Measurements from ENCODE around the gene GALNT18.

Gene GALNT18

DNA sequence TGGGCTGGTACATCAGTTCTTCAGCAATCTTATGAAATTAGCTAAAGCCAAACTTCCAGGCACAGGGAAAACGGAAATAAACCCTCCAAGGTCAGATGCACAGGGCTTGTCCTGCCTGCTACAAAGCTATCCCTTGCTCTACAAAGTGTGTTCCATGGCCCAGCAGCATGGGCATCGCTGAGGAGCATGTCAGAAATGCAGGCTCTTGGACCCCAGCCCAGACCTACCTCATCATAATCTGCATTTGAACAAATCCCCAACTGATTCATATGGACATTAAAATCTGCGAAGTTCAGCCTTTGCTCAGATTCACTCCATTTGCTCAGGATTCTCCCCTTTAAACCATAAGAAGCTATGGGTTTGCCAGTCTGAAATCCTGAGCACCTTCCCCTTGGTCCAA, 139.1 kb downstream of the GALNT18 start:
- no peaks in the 10 kb centered on the region for H3K36me3 ChIP-seq (ENCODE audit: control insufficient read depth, insufficient read depth, low read length)
- H3K9me3 ChIP-seq (ENCODE audit: control insufficient read depth, low read length): no peaks in the 10 kb centered on the region
- H3K4me1 ChIP-seq (ENCODE audit: control insufficient read depth, insufficient read depth, low read length, poor library complexity, severe bottlenecking): peaks cover 16% of the 10 kb centered on the region
- no peak overlapping the region for H3K27ac ChIP-seq (ENCODE audit: low read depth, low read length, severe bottlenecking)
- H3K4me3 ChIP-seq (ENCODE audit: extremely low read depth, insufficient read depth, low read length, poor library complexity, severe bottlenecking): no peak overlapping the region
- 62 to 88% methylated on average over 2 to 3 of the region's 3 CpGs for WGBS, 2 experiments (ENCODE audit: insufficient coverage in 2 of 2)

DNA sequence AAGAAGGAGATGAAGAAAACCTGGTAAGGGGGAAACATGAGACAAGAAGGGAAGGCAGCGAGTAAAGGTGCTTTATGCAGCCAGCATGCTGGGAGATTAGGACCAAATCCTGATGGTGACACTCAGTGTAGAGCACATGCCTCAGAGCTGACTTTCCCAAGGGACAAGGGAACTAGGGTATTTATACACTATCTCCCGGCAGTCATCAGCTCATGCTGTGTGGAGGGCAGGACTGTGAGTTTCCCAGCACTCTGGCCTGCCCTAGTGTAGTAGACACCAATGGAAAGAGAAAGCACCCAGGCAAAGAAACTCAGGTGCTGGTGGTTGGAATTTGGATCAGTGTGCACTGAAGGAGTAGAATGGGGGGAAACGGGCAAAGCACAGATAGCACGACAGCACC, 140.4 kb downstream of the GALNT18 start:
- Histone ChIP-seq H3K9me3 (ENCODE audit: control insufficient read depth, low read length) (no peaks in the 10 kb centered on the region), H3K4me1 (ENCODE audit: control insufficient read depth, insufficient read depth, low read length, poor library complexity, severe bottlenecking) (peaks cover 16% of the 10 kb centered on the region), H3K36me3 (ENCODE audit: control insufficient read depth, insufficient read depth, low read length) (no peaks in the 10 kb centered on the region), H3K4me3 (ENCODE audit: extremely low read depth, insufficient read depth, low read length, poor library complexity, severe bottlenecking) (no peak overlapping the region), H3K27ac (ENCODE audit: low read depth, low read length, severe bottlenecking) (no peak overlapping the region)
- WGBS, 2 experiments (ENCODE audit: insufficient coverage in 2 of 2): 77 to 81% methylated on average over 2 to 4 of the region's 4 CpGs

DNA sequence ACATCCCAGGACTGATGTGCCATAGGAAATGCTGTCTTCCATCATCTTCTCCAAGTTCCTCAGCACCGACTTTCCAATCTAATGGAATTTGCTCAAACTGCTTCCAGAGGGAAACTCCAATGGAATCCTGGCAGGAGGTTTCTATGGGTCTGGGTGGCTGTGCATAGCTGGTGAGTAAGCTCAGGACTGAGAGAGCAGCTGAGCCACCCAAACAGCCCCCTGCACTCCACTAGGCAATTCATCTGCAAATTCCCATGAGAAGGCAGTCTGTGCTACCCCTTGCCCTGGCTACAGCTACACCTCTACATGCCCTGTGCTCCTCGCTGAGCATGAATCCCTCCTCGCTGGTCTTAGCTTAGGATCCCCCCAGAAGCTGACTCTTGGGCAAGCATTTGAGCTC, 140.8 kb downstream of the GALNT18 start:
- WGBS, 2 experiments (ENCODE audit: insufficient coverage in 2 of 2): 100% methylated on average over 2 of the region's 3 CpGs; no CpG with 5 or more reads in 1 of the 2 experiments
- no peaks in the 10 kb centered on the region for H3K9me3 ChIP-seq (ENCODE audit: control insufficient read depth, low read length)
- peaks cover 16% of the 10 kb centered on the region for H3K4me1 ChIP-seq (ENCODE audit: control insufficient read depth, insufficient read depth, low read length, poor library complexity, severe bottlenecking)
- no peak overlapping the region for H3K27ac ChIP-seq (ENCODE audit: low read depth, low read length, severe bottlenecking)
- no peak overlapping the region for H3K4me3 ChIP-seq (ENCODE audit: extremely low read depth, insufficient read depth, low read length, poor library complexity, severe bottlenecking)
- no peaks in the 10 kb centered on the region for H3K36me3 ChIP-seq (ENCODE audit: control insufficient read depth, insufficient read depth, low read length)

DNA sequence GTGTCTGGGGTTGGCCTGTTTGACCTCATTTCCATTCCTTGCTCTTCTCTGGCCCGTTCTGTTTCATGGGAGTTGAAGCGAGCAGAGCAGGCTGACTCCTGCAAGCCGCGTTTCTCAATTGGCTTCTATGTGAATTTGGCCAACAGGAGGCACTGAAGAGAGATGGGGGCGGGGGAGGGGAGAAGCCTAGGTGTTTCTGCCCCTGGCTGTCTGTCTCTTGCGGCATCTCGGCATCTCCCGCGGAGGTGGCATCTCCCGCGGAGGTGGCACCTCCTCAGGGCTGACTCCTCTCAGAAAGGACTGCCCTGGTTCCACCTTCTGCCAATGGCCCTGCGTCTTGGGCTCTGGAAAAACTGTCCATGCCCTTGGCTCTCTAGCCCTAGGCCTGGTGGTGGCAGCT, 143.1 kb downstream of the GALNT18 start:
- Histone ChIP-seq H3K4me1 (ENCODE audit: control insufficient read depth, insufficient read depth, low read length, poor library complexity, severe bottlenecking) (peaks cover 16% of the 10 kb centered on the region), H3K27ac (ENCODE audit: low read depth, low read length, severe bottlenecking) (no peak overlapping the region), H3K9me3 (ENCODE audit: control insufficient read depth, low read length) (no peaks in the 10 kb centered on the region), H3K36me3 (ENCODE audit: control insufficient read depth, insufficient read depth, low read length) (no peaks in the 10 kb centered on the region), H3K4me3 (ENCODE audit: extremely low read depth, insufficient read depth, low read length, poor library complexity, severe bottlenecking) (no peak overlapping the region)
- 59 to 60% methylated on average over 8 to 12 of the region's 12 CpGs for WGBS, 2 experiments (ENCODE audit: insufficient coverage in 2 of 2)

DNA sequence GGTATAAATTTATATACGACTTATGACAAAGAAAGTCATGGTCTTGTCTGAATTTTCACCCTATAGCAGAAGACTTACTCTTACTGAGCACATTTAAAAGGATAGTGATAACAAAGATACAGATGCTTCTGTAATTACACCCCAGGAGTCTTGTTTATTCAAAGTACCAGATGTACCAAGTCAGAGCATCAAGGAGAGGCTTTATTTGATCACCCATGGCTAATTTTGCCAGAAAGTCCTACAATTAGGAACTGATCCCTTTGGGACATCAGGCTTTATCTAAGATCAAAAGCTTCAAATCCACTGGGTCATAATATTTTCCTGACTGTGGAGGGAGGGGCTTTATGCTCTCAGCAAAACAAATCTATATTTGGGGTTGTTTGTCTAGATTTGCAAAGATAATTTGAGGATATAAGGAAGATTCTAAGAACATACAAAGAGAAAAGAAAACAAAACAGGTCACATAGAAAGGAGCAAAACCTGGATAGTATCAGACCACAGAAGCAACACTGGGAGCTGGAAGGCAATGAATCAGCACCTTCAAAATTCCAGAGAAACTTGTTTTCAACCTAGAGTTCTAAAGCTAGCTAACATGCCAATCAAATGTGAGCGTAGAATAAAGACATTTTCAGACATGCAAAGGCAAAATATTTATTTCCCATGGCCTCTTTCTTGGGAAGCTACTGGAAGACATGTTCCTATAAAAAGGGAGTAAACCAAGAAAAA, 143.9 kb downstream of the GALNT18 start:
- no peaks in the 10 kb centered on the region for H3K36me3 ChIP-seq (ENCODE audit: control insufficient read depth, insufficient read depth, low read length)
- no peaks in the 10 kb centered on the region for H3K9me3 ChIP-seq (ENCODE audit: control insufficient read depth, low read length)
- H3K4me1 ChIP-seq (ENCODE audit: control insufficient read depth, insufficient read depth, low read length, poor library complexity, severe bottlenecking): peaks cover 16% of the 10 kb centered on the region
- no peak overlapping the region for H3K4me3 ChIP-seq (ENCODE audit: extremely low read depth, insufficient read depth, low read length, poor library complexity, severe bottlenecking)
- no peak overlapping the region for H3K27ac ChIP-seq (ENCODE audit: low read depth, low read length, severe bottlenecking)
- WGBS, 2 experiments (ENCODE audit: insufficient coverage in 2 of 2): 43% methylated on average over 1 of the region's 2 CpGs; no CpG with 5 or more reads in 1 of the 2 experiments

DNA sequence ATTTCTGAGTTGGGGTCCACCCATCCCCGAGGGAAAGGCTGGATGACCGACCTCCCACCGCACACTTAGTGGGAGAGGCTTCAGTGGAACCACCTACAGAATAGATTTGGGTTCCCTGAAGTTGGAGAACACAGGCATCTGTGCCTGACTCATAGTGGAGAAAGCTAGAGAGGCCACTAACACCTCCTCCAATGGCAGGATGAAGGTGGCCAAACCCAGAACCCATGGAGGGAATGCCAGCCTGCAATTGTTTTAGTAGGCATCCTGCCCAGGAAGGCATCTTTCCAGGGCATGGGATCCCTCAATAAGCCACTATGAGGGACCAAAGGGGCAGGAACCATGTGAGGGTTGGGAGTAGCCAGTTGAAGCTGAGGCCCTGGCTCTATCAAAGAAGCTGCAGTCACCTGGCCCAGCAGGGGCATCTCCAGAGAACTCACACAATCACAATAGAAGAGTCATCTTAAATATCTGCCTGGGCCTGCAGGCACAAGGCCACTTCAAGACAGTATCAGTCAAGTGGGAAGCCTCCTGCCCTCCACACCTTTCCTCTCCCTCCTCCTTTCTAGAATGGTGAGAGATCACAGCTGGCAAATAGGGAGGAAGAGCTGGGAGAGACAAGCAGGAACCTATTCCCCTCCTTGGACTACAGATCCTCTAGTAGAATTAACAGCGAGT, 144.7 kb downstream of the GALNT18 start:
- Histone ChIP-seq H3K4me3 (ENCODE audit: extremely low read depth, insufficient read depth, low read length, poor library complexity, severe bottlenecking) (no peak overlapping the region), H3K4me1 (ENCODE audit: control insufficient read depth, insufficient read depth, low read length, poor library complexity, severe bottlenecking) (peaks cover 16% of the 10 kb centered on the region), H3K36me3 (ENCODE audit: control insufficient read depth, insufficient read depth, low read length) (no peaks in the 10 kb centered on the region), H3K27ac (ENCODE audit: low read depth, low read length, severe bottlenecking) (no peak overlapping the region), H3K9me3 (ENCODE audit: control insufficient read depth, low read length) (no peaks in the 10 kb centered on the region)
- 100% methylated on average over 1 to 3 of the region's 4 CpGs for WGBS, 2 experiments (ENCODE audit: insufficient coverage in 2 of 2)

DNA sequence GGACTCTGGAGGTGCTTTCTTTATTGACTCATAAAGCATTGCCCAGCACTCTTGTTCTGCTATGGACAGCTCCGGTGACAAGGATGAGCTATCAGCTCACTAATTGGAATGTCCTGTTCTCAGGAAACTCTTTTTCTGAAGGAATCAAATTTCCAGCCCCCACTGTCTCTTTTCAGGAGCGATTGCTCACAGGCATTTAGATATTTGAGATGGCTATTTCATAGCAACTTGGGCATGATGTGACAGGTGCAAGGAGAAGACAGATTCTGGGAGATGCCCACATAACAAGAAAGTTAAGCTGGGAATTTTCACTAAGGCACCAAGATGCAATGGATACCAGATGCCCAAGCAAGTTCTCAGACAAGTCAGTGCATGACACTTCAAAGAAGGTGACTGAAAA, 145.3 kb downstream of the GALNT18 start:
- H3K4me1 ChIP-seq (ENCODE audit: control insufficient read depth, insufficient read depth, low read length, poor library complexity, severe bottlenecking): peaks cover 14% of the 10 kb centered on the region
- WGBS, 2 experiments (ENCODE audit: insufficient coverage in 2 of 2): 100% methylated on average over 1 to 2 of the region's 2 CpGs
- H3K36me3 ChIP-seq (ENCODE audit: control insufficient read depth, insufficient read depth, low read length): no peaks in the 10 kb centered on the region
- no peaks in the 10 kb centered on the region for H3K9me3 ChIP-seq (ENCODE audit: control insufficient read depth, low read length)
- H3K4me3 ChIP-seq (ENCODE audit: extremely low read depth, insufficient read depth, low read length, poor library complexity, severe bottlenecking): no peak overlapping the region
- no peak overlapping the region for H3K27ac ChIP-seq (ENCODE audit: low read depth, low read length, severe bottlenecking)

DNA sequence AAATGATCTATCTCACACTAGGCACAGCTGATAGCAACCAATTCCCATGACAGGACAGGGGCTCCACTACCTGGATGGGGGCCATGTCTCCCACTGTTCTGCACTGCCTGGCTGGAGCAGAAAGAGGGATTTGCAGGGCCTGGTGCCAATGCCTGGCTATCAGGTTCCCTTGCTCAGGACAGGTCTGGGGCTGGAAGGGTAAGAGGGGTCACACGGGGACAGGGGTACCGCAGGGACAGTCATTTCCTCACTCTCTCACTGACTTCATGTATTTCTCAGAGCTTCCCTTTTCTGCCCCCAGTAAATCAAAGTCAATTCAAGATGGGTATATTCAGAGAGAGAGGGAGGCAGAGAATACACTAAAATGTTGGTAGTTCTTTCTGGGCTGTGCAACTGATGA, 149.7 kb downstream of the GALNT18 start:
- H3K4me1 ChIP-seq (ENCODE audit: control insufficient read depth, insufficient read depth, low read length, poor library complexity, severe bottlenecking): peaks cover 3% of the 10 kb centered on the region
- H3K4me3 ChIP-seq (ENCODE audit: extremely low read depth, insufficient read depth, low read length, poor library complexity, severe bottlenecking): no peak overlapping the region
- no peak overlapping the region for H3K27ac ChIP-seq (ENCODE audit: low read depth, low read length, severe bottlenecking)
- H3K36me3 ChIP-seq (ENCODE audit: control insufficient read depth, insufficient read depth, low read length): no peaks in the 10 kb centered on the region
- H3K9me3 ChIP-seq (ENCODE audit: control insufficient read depth, low read length): no peaks in the 10 kb centered on the region
- WGBS, 2 experiments (ENCODE audit: insufficient coverage in 2 of 2): no CpG with 5 or more reads among the region's 2 CpGs

DNA sequence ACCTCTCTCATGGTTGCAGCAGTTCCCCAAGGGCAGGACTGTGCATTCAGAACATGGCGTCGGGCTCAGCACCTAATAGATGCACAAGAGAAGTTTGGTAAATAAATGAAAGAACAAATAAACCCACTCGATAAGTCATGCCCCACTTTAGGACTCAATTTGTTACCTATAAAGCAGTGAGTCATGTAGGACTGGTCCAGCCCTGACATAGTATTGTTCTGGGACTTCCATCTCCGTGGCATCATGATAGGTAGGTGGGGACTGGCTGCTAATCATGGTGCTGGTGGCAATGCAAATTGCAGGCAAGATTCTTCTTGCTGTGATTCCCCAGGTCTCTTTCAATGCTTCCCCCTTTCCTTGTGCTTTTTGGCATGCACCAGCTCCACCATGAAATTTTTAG, 150.6 kb downstream of the GALNT18 start:
- no peaks in the 10 kb centered on the region for H3K9me3 ChIP-seq (ENCODE audit: control insufficient read depth, low read length)

DNA sequence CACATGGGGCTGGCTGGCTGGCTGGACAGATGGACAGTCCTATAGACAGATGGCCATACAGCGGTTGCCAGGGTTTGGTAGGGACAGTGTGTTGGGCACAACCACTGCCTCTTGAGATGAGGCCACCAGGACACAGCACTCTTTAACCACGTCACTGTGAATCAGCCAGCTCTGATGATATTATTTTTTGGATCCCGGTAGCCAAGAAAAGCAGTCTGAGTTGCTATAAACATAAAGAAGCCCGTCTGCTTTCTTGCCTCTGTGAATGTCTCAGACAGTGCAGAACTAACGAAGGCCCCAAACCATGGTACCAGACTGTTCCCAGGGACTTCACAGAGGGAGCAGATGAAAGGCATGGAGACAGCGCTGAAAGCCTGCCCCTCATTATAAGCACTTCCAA, 152.9 kb downstream of the GALNT18 start:
- no peak overlapping the region for H3K27ac ChIP-seq (ENCODE audit: low read depth, low read length, severe bottlenecking)
- H3K4me3 ChIP-seq (ENCODE audit: extremely low read depth, insufficient read depth, low read length, poor library complexity, severe bottlenecking): no peak overlapping the region
- 91 to 96% methylated on average over 5 to 6 of the region's 6 CpGs for WGBS, 2 experiments (ENCODE audit: insufficient coverage in 2 of 2)
- no peaks in the 10 kb centered on the region for H3K36me3 ChIP-seq (ENCODE audit: control insufficient read depth, insufficient read depth, low read length)
- peaks cover 3% of the 10 kb centered on the region for H3K4me1 ChIP-seq (ENCODE audit: control insufficient read depth, insufficient read depth, low read length, poor library complexity, severe bottlenecking)
- H3K9me3 ChIP-seq (ENCODE audit: control insufficient read depth, low read length): no peaks in the 10 kb centered on the region

More for the DNA sequence above, 150.6 kb downstream of the GALNT18 start:
- 89% methylated on average over 3 of the region's 4 CpGs; no CpG with 5 or more reads in 1 of the 2 experiments for WGBS, 2 experiments (ENCODE audit: insufficient coverage in 2 of 2)
- no peak overlapping the region for H3K4me3 ChIP-seq (ENCODE audit: extremely low read depth, insufficient read depth, low read length, poor library complexity, severe bottlenecking)
- peaks cover 3% of the 10 kb centered on the region for H3K4me1 ChIP-seq (ENCODE audit: control insufficient read depth, insufficient read depth, low read length, poor library complexity, severe bottlenecking)
- H3K27ac ChIP-seq (ENCODE audit: low read depth, low read length, severe bottlenecking): no peak overlapping the region
- no peaks in the 10 kb centered on the region for H3K36me3 ChIP-seq (ENCODE audit: control insufficient read depth, insufficient read depth, low read length)

DNA sequence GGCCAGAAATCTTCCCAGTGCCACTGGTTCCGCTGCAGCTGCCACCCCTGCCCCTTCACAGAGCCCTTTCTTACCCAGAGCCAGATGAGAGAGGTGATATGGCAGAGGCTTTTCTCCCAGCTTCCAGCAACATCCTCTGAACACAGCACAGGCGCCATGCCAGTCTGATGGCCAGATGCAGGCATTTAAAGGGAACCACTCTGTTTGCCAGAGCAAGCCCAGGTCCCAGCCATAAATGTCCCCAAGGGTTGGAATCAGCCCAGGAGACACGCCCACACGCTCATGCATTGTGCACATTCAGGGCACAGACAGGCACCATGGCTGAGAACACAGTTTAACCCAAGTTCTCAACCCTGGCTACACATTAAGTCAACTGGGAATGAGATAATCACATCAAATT, 154.5 kb downstream of the GALNT18 start:
- H3K4me1 ChIP-seq (ENCODE audit: control insufficient read depth, insufficient read depth, low read length, poor library complexity, severe bottlenecking): peaks cover 3% of the 10 kb centered on the region
- no peaks in the 10 kb centered on the region for H3K9me3 ChIP-seq (ENCODE audit: control insufficient read depth, low read length)
- no peak overlapping the region for H3K27ac ChIP-seq (ENCODE audit: low read depth, low read length, severe bottlenecking)
- no peak overlapping the region for H3K4me3 ChIP-seq (ENCODE audit: extremely low read depth, insufficient read depth, low read length, poor library complexity, severe bottlenecking)
- WGBS, 2 experiments (ENCODE audit: insufficient coverage in 2 of 2): 85 to 97% methylated on average over 3 to 4 of the region's 4 CpGs
- H3K36me3 ChIP-seq (ENCODE audit: control insufficient read depth, insufficient read depth, low read length): no peaks in the 10 kb centered on the region
